DOHH2 (cell line): ENCODE data around the gene SREBF1.

Source experiments
- EZH2phosphoT487 ChIP-seq: fragments of 200-600 bp; sonication (generic); IDR thresholded peaks from 2 replicates; pipeline ENCODE4 v1.6.1; 2017; ENCODE audit warnings: borderline replicate concordance, mild to moderate bottlenecking, antibody characterized with exemption, low read length, moderate library complexity, mixed read lengths
- TF ChIP-seq, protein P1 (sequence below): fragments of 200-600 bp; sonication (generic); IDR thresholded peaks from one replicate; pipeline ENCODE4 v1.5.1; 2014; ENCODE audit warnings: antibody characterized with exemption, mild to moderate bottlenecking, low read depth, low read length; ENCODE audit not compliant: poor library complexity, severe bottlenecking

DNA sequence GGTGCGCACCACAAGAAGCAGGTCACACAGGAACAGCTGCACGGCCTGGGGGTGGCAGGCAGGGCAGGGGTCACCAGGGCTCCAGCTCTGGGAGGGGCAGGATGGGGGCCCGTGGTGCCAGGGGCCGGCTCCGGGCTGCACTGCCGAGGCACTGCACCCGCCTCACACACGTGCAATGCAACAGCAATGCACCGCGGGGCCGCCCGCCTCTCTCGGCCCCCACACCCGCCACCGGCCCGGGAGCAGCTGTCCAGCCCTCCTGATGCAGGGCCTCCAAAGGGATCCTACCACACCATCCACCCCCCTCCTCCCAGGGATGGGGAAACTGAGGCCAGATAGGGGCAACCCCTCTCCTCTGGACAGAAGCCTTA, 23.1 kb downstream of the SREBF1 start:
- TF ChIP-seq, protein P1, sequence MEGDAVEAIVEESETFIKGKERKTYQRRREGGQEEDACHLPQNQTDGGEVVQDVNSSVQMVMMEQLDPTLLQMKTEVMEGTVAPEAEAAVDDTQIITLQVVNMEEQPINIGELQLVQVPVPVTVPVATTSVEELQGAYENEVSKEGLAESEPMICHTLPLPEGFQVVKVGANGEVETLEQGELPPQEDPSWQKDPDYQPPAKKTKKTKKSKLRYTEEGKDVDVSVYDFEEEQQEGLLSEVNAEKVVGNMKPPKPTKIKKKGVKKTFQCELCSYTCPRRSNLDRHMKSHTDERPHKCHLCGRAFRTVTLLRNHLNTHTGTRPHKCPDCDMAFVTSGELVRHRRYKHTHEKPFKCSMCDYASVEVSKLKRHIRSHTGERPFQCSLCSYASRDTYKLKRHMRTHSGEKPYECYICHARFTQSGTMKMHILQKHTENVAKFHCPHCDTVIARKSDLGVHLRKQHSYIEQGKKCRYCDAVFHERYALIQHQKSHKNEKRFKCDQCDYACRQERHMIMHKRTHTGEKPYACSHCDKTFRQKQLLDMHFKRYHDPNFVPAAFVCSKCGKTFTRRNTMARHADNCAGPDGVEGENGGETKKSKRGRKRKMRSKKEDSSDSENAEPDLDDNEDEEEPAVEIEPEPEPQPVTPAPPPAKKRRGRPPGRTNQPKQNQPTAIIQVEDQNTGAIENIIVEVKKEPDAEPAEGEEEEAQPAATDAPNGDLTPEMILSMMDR = no peak
- no peak for TF ChIP-seq EZH2phosphoT487
